Endothelial cell of umbilical vein (primary cell): Measurements from ENCODE around the gene TGFA. TPM values are rescaled to one million over a fixed set of nuclear protein-coding genes. Genes with fewer than 3 reads are reported as not detected.

Experiments
- BruUV-seq: library from RNA; stranded (reverse); fragments of 400-500 nt; replicated peaks from 2 replicates; lab custom pipeline; 2021; lab: Mats Ljungman, UMichigan
- CTCF ChIA-PET: fragments of 300-600, 350-600 bp; sonication (Branson Sonifier 250); formaldehyde crosslinking; loops from one replicate; lab custom pipeline; 2021; ENCODE audit warnings: antibody characterized with exemption, inconsistent platforms; lab: Charles Lee
- POLR2A ChIA-PET: fragments of 300-600, 350-600 bp; sonication (Branson Sonifier 250); formaldehyde crosslinking; loops from one replicate; lab custom pipeline; 2021; ENCODE audit warnings: antibody characterized with exemption, inconsistent platforms; lab: Charles Lee
- DNase-seq: peaks from one replicate; pipeline ENCODE4 v3.0.0-alpha.2; 2011; ENCODE audit warnings: low read depth, low spot score
- FAIRE-seq: peaks from 2 replicates; lab custom pipeline; 2011; peaks lifted over from hg19 to GRCh38; lab: Jason Lieb, UNC
- H2AFZ ChIP-seq: 2 replicates; pipeline ENCODE4 v1.6.0; 2012; ENCODE audit warnings: low read depth, low read length, control low read depth, inconsistent platforms
- H3K27ac ChIP-seq: 2 replicates; pipeline ENCODE4 v1.5.1; 2011; ENCODE audit warnings: low read depth, mild to moderate bottlenecking, control low read depth, low read length, moderate library complexity; ENCODE audit not compliant: insufficient read depth
- H3K27me3 ChIP-seq, 2 experiments: 2 replicates each; pipeline versions ENCODE4 v1.6.0 to v1.6.1; 2011; ENCODE audit warnings: low read length in 2 of 2, mixed read lengths in 1 of 2; ENCODE audit not compliant: control insufficient read depth in 2 of 2, insufficient read depth in 2 of 2
- H3K36me3 ChIP-seq, 2 experiments: 2 replicates in 1 of 2; 3 replicates in 1 of 2; pipeline ENCODE4 v1.5.1; 2011; ENCODE audit warnings: low read length in 2 of 2, mild to moderate bottlenecking in 1 of 2, moderate library complexity in 1 of 2; ENCODE audit not compliant: control insufficient read depth in 2 of 2, insufficient read depth in 2 of 2; ENCODE audit errors: extremely low read depth in 1 of 2
- H3K4me1 ChIP-seq: 3 replicates; pipeline ENCODE4 v1.5.1; 2011; ENCODE audit warnings: mild to moderate bottlenecking, low read length; ENCODE audit not compliant: control insufficient read depth, insufficient read depth; ENCODE audit errors: extremely low read depth
- H3K4me2 ChIP-seq: 2 replicates; pipeline ENCODE4 v1.6.1; 2011; ENCODE audit warnings: low read length, control low read depth, mixed read lengths; ENCODE audit not compliant: insufficient read depth
- H3K4me3 ChIP-seq, 3 experiments: fragments of 200-600 bp in 1 of 3; sonication (generic), shearing (Covaris generic) in 1 of 3; replicated peaks in 1 of 3; 2 replicates each; pipeline ENCODE4 v1.5.1; 2011 to 2016; ENCODE audit warnings: control low read depth in 3 of 3, low read length in 3 of 3, mild to moderate bottlenecking in 2 of 3, inconsistent platforms in 1 of 3, low read depth in 1 of 3, moderate library complexity in 1 of 3; ENCODE audit not compliant: insufficient read depth in 1 of 3
- H3K79me2 ChIP-seq: 2 replicates; pipeline ENCODE4 v1.6.0; 2012; ENCODE audit warnings: low read length, inconsistent platforms; ENCODE audit not compliant: control insufficient read depth, insufficient read depth
- H3K9ac ChIP-seq: replicated peaks from 2 replicates; pipeline ENCODE3; 2011; ENCODE audit warnings: low read length, control low read depth; ENCODE audit not compliant: insufficient read depth; ENCODE audit errors: extremely low read depth
- H3K9me1 ChIP-seq: replicated peaks from 3 replicates; pipeline ENCODE4 v1.6.0; 2011; ENCODE audit warnings: mild to moderate bottlenecking, low read length; ENCODE audit not compliant: control insufficient read depth, insufficient read depth; ENCODE audit errors: extremely low read depth
- H3K9me3 ChIP-seq: replicated peaks from 2 replicates; pipeline ENCODE4 v1.5.1; 2012; ENCODE audit warnings: low read length, inconsistent platforms; ENCODE audit not compliant: control insufficient read depth, insufficient read depth
- H4K20me1 ChIP-seq: replicated peaks from 2 replicates; pipeline ENCODE3; 2011; ENCODE audit warnings: mild to moderate bottlenecking, low read length; ENCODE audit not compliant: control insufficient read depth, insufficient read depth; ENCODE audit errors: extremely low read depth
- CTCF ChIP-seq, 2 donors: IDR thresholded peaks; 1 replicate in 1 of 2; 2 replicates in 1 of 2; pipeline ENCODE4 v1.5.1; 2011; ENCODE audit warnings: low read length in 2 of 2, mild to moderate bottlenecking in 2 of 2, moderate library complexity in 2 of 2, control low read depth in 1 of 2, inconsistent platforms in 1 of 2, low read depth in 1 of 2; ENCODE audit not compliant: insufficient read depth in 1 of 2; ENCODE audit errors: extremely low read depth in 1 of 2
- EZH2 ChIP-seq: IDR thresholded peaks from 2 replicates; pipeline ENCODE4 v1.6.1; 2012; ENCODE audit warnings: borderline replicate concordance, low read depth, mild to moderate bottlenecking, moderate library complexity, low read length, inconsistent platforms; ENCODE audit not compliant: severe bottlenecking
- FOS ChIP-seq: IDR thresholded peaks from 2 replicates; pipeline ENCODE4 v1.6.1; 2011; ENCODE audit warnings: mild to moderate bottlenecking, low read length, moderate library complexity, borderline replicate concordance; ENCODE audit not compliant: insufficient read depth
- GATA2 ChIP-seq: IDR thresholded peaks from 2 replicates; pipeline ENCODE4 v1.7.0; 2011; ENCODE audit warnings: low read depth, mild to moderate bottlenecking, moderate library complexity, mixed read lengths, low read length; ENCODE audit not compliant: insufficient read length, insufficient read depth
- JUN ChIP-seq: IDR thresholded peaks from 2 replicates; pipeline ENCODE4 v1.6.1; 2011; ENCODE audit warnings: borderline replicate concordance, low read depth; ENCODE audit not compliant: insufficient read length, insufficient read depth
- MAX ChIP-seq: IDR thresholded peaks from 2 replicates; pipeline ENCODE4 v1.6.1; 2011; ENCODE audit not compliant: insufficient read depth, insufficient read length
- MYC ChIP-seq: IDR thresholded peaks from one replicate; pipeline ENCODE4 v1.6.1; 2011; ENCODE audit warnings: mild to moderate bottlenecking, low read depth, low read length
- POLR2A ChIP-seq: IDR thresholded peaks from 2 replicates; pipeline ENCODE4 v1.6.1; 2012; ENCODE audit warnings: low read depth, mild to moderate bottlenecking, control low read depth, low read length
- POLR2AphosphoS5 ChIP-seq: IDR thresholded peaks from 2 replicates; pipeline ENCODE4 v1.6.1; 2012; ENCODE audit warnings: low read depth, mild to moderate bottlenecking, control low read depth, low read length, moderate library complexity; ENCODE audit not compliant: insufficient read depth
- dilution Hi-C: fragments of 300-500 bp; cut with MboI; formaldehyde crosslinking; loops from one replicate; pipeline ENCODE4 v1.15.0; 2019; ENCODE audit warnings: low sequenced_read_pairs; ENCODE audit not compliant: extremely low pct_ligation_motif_present
- intact Hi-C: fragments of 100-400 bp; cut with micrococcal nuclease; formaldehyde crosslinking; loops from one replicate; pipeline ENCODE4 v1.10.0; 2022
- polyA plus RNA-seq, 4 experiments: library from polyadenylated mRNA; depleted of rRNA in 3 of 4; stranded (reverse) in 3 of 4; unstranded in 1 of 4; fragments of >200 nt; gene quantifications; 2 replicates each; pipeline versions ENCODE4 v1.2.1 to v1.2.3, GENCODE V29; 2011 to 2012; ENCODE audit warnings: missing spikeins in 1 of 4
- total RNA-seq: library from RNA; stranded (reverse); gene quantifications from 2 replicates; pipeline ENCODE4 v1.2.3, GENCODE V29; 2021

TGFA gene
- total and polyA plus RNA-seq, 2 donors (not counting 3 experiments of a cell fraction or from before 2014, with no cell fraction given), result 0.22 to 0.32 TPM

DNA sequence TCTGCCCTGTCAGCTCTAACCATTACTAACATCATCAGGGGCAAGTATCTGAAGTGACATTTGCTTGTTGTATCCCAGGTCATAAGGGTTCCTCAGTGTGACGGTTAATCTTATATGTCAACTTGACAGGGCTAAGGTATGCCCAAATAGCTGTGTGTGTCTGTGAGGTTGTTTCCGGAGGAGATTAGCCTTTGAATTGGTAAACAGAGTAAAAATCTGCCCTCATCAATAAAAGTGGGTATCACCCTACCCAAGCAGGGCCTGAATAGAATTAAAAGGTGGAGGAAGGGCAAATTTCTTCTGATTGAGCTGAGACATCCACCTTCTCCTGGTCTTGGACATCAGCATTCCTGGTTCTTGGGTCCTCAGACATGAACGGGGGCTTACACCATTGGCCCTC, 12.8 kb upstream of the TGFA start:
- ChIA-PET POLR2A (no interaction called here), CTCF (interaction anchor here (1.2 kb wide), 1 partner anchor 51 kb away, joined by 4 read pairs; no protein-coding TSS in a partner anchor)
- Histone ChIP-seq H3K27me3 (peaks cover 0 to 13% of the 10 kb centered on the region in 2 experiments), H4K20me1 (no peaks in the 10 kb centered on the region), H3K27ac (no peak overlapping the region), H2AFZ (no peak overlapping the region), H3K4me3 (no peak overlapping the region), H3K9me1 (no peaks in the 10 kb centered on the region), H3K4me1 (no peaks in the 10 kb centered on the region), H3K4me2 (no peak overlapping the region), H3K36me3 (no peaks in the 10 kb centered on the region), H3K9me3 (no peaks in the 10 kb centered on the region), H3K79me2 (no peaks in the 10 kb centered on the region), H3K9ac (no peak overlapping the region)
- TF ChIP-seq FOS (no peak), EZH2 (no peak), MYC (no peak), MAX (no peak), GATA2 (no peak), CTCF (IDR thresholded peaks at IDR 0.05; ENCODE audit: extremely low read depth in 1 of 2, insufficient read depth in 1 of 2, low read depth in 1 of 2, low read length in 2 of 2) (no peak), POLR2A (no peak), POLR2AphosphoS5 (no peak), JUN (no peak)
- no TSS peak for BruUV-seq
- DNase-seq (no peak), FAIRE-seq (no peak)
- dilution Hi-C loops (no loop called here), intact Hi-C loops (no loop called here)
